PC-9 (cell line): ENCODE results near the gene DRG1. TPM values are rescaled to one million over a fixed set of nuclear protein-coding genes. Genes with fewer than 3 reads are reported as not detected.

Experiments used
- total RNA-seq: library from RNA; stranded (reverse); gene quantifications from 2 replicates; pipeline ENCODE4 v1.2.3, GENCODE V29; 2021

Gene DRG1
- total RNA-seq, 1 experiment from 2014 or later, result 73.8 TPM

Other genes with a start within 250 kb of the DRG1 start
- 13.5 and 19.1 TPM in 2 replicates for gene RNF185, start 239.4 kb upstream of the DRG1 start, total RNA-seq
- 32.8 and 42.5 TPM in 2 replicates for gene LIMK2, start 187.3 kb upstream of the DRG1 start, total RNA-seq
- 15.7 and 17.4 TPM in 2 replicates for gene PIK3IP1, start 107.1 kb upstream of the DRG1 start, total RNA-seq
- 27.9 and 28.2 TPM in 2 replicates for gene PATZ1, start 53.3 kb upstream of the DRG1 start, total RNA-seq
- gene EIF4ENIF1, start 90.2 kb downstream of the DRG1 start, total RNA-seq, result 15.3 and 21.8 TPM in 2 replicates
- 57.9 and 58.7 TPM in 2 replicates for gene SFI1, start 96.9 kb downstream of the DRG1 start, total RNA-seq